Mammary epithelial cell (primary cell): ENCODE data around the gene RBP3.

ENCODE experiments used
- EZH2 ChIP-seq: IDR thresholded peaks from 2 replicates; pipeline ENCODE4 v1.6.1; 2012; ENCODE audit warnings: low read length, inconsistent platforms, borderline replicate concordance
- TF ChIP-seq, protein P1 (sequence below), 2 donors: IDR thresholded peaks in 1 of 2; conservative IDR thresholded peaks in 1 of 2; 2 replicates each; pipeline ENCODE4 v1.5.1; 2011 to 2012; ENCODE audit warnings: inconsistent platforms in 2 of 2, low read length in 2 of 2, mild to moderate bottlenecking in 2 of 2, control low read depth in 1 of 2, low read depth in 1 of 2; ENCODE audit not compliant: insufficient read depth in 1 of 2; ENCODE audit errors: extremely low read depth in 1 of 2

DNA sequence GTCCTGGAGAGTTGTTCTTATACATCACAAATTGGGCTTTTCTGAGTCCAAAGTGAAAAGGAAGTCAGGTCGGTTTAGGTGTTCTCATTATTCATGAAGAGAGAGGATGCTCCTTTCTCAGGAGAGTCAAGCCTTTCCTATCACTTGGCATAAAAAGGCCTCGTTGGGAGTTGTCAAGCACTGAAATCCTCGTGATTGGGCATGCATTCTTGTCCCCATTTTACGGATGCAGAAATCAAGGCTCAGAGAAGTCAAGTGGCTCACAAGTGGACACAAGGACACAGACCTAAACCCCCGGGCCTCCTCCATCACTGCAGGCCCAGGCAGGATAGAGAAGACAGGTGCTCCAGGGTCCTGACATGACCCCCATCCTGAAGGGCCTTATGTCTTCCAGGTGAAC lies 8.5 kb downstream of the RBP3 start:
- TF ChIP-seq, protein P1, sequence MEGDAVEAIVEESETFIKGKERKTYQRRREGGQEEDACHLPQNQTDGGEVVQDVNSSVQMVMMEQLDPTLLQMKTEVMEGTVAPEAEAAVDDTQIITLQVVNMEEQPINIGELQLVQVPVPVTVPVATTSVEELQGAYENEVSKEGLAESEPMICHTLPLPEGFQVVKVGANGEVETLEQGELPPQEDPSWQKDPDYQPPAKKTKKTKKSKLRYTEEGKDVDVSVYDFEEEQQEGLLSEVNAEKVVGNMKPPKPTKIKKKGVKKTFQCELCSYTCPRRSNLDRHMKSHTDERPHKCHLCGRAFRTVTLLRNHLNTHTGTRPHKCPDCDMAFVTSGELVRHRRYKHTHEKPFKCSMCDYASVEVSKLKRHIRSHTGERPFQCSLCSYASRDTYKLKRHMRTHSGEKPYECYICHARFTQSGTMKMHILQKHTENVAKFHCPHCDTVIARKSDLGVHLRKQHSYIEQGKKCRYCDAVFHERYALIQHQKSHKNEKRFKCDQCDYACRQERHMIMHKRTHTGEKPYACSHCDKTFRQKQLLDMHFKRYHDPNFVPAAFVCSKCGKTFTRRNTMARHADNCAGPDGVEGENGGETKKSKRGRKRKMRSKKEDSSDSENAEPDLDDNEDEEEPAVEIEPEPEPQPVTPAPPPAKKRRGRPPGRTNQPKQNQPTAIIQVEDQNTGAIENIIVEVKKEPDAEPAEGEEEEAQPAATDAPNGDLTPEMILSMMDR (conservative IDR thresholded peaks at IDR 0.05 in 1 of 2, IDR thresholded peaks at IDR 0.05 in 1 of 2; ENCODE audit: extremely low read depth in 1 of 2, insufficient read depth in 1 of 2, low read depth in 1 of 2, low read length in 2 of 2) = no peak
- TF ChIP-seq EZH2 = no peak
